Left lung (tissue), 10 donors: ENCODE results near the gene CHCHD6. TPM values are rescaled to one million over a fixed set of nuclear protein-coding genes. Genes with fewer than 3 reads are reported as not detected.

Experiments
- ATAC-seq: fragments of 200-7000 bp; cut with Tn5 transposase; one replicate; pipeline ENCODE4 v1.9.1; 2020; ENCODE audit warnings: moderate library complexity
- DNase-seq, 4 donors: peaks; one replicate each; pipeline ENCODE4 v3.0.0-alpha.2; 2013 to 2020
- H3K27ac ChIP-seq, 2 donors: fragments of 200-600 bp; sonication (generic) in 1 of 2; one replicate each; pipeline versions ENCODE4 v1.5.0 to v1.8.0; 2020 to 2021
- H3K27me3 ChIP-seq, 2 donors: fragments of 200-600 bp; sonication (generic) in 1 of 2; one replicate each; pipeline versions ENCODE4 v1.5.0 to v1.8.0; 2020 to 2021
- H3K36me3 ChIP-seq, 2 donors: fragments of 200-600 bp; sonication (generic) in 1 of 2; one replicate each; pipeline versions ENCODE4 v1.5.0 to v1.8.0; 2020 to 2021
- H3K4me1 ChIP-seq, 2 donors: fragments of 200-600 bp; one replicate each; pipeline ENCODE4 v1.8.0; 2021
- H3K4me3 ChIP-seq, 2 donors: fragments of 200-600 bp; sonication (generic) in 1 of 2; one replicate each; pipeline versions ENCODE4 v1.5.0 to v1.8.0; 2020 to 2021; ENCODE audit warnings: mild to moderate bottlenecking in 1 of 2
- H3K9me3 ChIP-seq, 2 donors: fragments of 200-600 bp; sonication (generic) in 1 of 2; one replicate each; pipeline versions ENCODE4 v1.5.0 to v1.8.0; 2020 to 2021
- intact Hi-C, 2 donors: fragments of 100-400 bp; cut with DNase I; formaldehyde crosslinking; loops; one replicate each; pipeline versions ENCODE4 v1.11.2 to v1.14.2; 2022
- polyA plus RNA-seq, 6 donors: library from polyadenylated mRNA; unstranded; fragments of 120-200 nt; gene quantifications; one replicate each; pipeline ENCODE4 v1.2.1, GENCODE V29; 2013; ENCODE audit not compliant: insufficient read length in 6 of 6
- total RNA-seq, 2 donors: library from RNA; stranded (reverse); fragmentation: NEBNext Ultra II Directional; extraction: Animal tissue kit (Norgen Biotek cat#: 25700); gene quantifications; one replicate each; pipeline ENCODE4 v1.2.1, GENCODE V29; 2021
- TF ChIP-seq, protein P1 (sequence below), 2 donors: fragments of 200-600 bp; sonication (generic) in 1 of 2; IDR thresholded peaks; one replicate each; pipeline versions ENCODE4 v1.5.0 to v1.8.0; 2021; ENCODE audit warnings: antibody characterized with exemption in 2 of 2
- donor health status: DM: no; HTN: yes; CAD: no.
- donor health status: DM: no; HTN: no; CAD: no.

The CHCHD6 gene
- total and polyA plus RNA-seq, 8 donors: 11.8 to 21.1 (median 18.4) TPM

DNA sequence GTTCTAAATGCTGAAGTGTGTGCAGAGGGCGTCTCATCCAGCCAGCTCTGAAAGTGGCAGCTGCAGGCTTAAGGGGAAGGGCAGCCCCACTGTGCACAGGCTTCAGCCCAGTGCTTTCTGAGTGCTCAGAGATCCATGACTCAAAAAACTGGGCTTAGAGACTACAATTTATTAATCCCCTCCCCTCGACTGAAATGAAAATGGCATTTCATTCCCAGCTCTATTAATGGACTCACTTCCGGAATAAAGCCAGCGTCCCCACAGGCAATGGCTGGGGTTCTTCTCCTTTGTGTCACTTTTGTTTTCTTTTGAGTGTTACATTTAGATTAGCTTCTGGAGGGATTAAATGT is 223.3 kb downstream of the CHCHD6 start:
- peak overlapping the region in 1 of 2 donors; percentile 46 for H3K27ac ChIP-seq

DNA sequence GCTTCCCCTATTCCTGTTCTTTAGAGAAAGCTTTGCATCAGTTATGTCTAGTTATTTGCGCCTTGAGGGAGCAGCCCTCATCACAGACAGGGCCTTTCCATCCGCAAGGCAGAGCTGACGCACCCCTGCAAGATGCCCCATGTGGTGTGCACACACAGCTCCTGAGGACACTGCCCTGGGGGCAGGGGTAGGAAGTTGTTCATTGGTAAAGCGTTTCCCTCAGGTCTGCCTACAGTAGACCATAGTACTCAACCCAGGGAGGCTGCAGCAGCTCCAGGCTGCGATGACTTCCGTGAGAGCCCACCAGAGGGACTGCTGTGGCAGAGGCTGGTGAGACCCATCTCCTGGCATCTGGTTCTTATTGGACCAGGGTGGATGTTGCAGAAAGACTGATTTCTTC is 223.8 kb downstream of the CHCHD6 start:
- intact Hi-C loops: no loop called here
- DNase-seq (no peak), ATAC-seq (no peak)
- Histone ChIP-seq H3K36me3 (no peaks in the 10 kb centered on the region), H3K4me3 (no peak overlapping the region), H3K9me3 (no peaks in the 10 kb centered on the region), H3K27me3 (peaks cover 0 to 6% of the 10 kb centered on the region in 2 donors), H3K27ac (no peak overlapping the region), H3K4me1 (peaks cover 24 to 51% of the 10 kb centered on the region in 2 donors)
- TF ChIP-seq, protein P1, sequence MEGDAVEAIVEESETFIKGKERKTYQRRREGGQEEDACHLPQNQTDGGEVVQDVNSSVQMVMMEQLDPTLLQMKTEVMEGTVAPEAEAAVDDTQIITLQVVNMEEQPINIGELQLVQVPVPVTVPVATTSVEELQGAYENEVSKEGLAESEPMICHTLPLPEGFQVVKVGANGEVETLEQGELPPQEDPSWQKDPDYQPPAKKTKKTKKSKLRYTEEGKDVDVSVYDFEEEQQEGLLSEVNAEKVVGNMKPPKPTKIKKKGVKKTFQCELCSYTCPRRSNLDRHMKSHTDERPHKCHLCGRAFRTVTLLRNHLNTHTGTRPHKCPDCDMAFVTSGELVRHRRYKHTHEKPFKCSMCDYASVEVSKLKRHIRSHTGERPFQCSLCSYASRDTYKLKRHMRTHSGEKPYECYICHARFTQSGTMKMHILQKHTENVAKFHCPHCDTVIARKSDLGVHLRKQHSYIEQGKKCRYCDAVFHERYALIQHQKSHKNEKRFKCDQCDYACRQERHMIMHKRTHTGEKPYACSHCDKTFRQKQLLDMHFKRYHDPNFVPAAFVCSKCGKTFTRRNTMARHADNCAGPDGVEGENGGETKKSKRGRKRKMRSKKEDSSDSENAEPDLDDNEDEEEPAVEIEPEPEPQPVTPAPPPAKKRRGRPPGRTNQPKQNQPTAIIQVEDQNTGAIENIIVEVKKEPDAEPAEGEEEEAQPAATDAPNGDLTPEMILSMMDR (IDR thresholded peaks at IDR 0.05): no peak

More for the DNA sequence above, 223.3 kb downstream of the CHCHD6 start:
- intact Hi-C loops: no loop called here
- DNase-seq: no peak
- Histone ChIP-seq H3K4me1 (peaks cover 24 to 47% of the 10 kb centered on the region in 2 donors), H3K4me3 (no peak overlapping the region), H3K36me3 (no peaks in the 10 kb centered on the region), H3K27me3 (peaks cover 0 to 6% of the 10 kb centered on the region in 2 donors), H3K9me3 (no peaks in the 10 kb centered on the region)
- TF ChIP-seq, protein P1 (IDR thresholded peaks at IDR 0.05): no peak
- ATAC-seq: no peak

DNA sequence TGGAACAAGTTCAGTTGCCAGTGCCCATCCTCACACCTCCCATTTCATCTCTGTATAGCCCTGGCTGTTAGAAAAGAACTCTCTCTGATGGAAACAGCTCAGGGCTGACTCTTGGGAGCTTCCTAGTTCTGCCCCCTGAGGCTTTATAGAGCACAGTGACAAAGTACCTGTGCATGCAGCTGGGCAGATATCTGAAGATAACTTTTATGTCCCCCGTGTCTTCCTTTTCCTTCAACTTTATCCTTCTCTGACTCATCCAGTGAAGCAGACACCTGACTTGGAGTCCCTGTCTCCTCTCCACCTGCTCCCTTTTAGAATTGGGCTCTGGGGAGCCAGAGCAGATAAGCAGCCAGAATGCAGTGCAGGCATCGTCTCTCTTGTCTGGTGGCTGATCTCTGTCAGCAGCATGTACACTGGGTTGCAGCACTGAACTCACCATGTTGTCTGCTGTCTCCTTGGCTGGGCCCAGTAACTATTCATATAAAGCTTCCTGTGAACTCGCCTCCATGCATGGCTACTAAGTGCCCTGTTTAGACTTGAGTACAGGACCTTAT is 225.0 kb downstream of the CHCHD6 start:
- Histone ChIP-seq H3K27me3 (peaks cover 0 to 6% of the 10 kb centered on the region in 2 donors), H3K36me3 (no peaks in the 10 kb centered on the region), H3K27ac (no peak overlapping the region), H3K4me1 (peaks cover 24 to 51% of the 10 kb centered on the region in 2 donors), H3K9me3 (no peaks in the 10 kb centered on the region), H3K4me3 (no peak overlapping the region)
- DNase-seq (no peak), ATAC-seq (no peak)
- intact Hi-C loops: no loop called here
- TF ChIP-seq, protein P1 (IDR thresholded peaks at IDR 0.05): no peak

DNA sequence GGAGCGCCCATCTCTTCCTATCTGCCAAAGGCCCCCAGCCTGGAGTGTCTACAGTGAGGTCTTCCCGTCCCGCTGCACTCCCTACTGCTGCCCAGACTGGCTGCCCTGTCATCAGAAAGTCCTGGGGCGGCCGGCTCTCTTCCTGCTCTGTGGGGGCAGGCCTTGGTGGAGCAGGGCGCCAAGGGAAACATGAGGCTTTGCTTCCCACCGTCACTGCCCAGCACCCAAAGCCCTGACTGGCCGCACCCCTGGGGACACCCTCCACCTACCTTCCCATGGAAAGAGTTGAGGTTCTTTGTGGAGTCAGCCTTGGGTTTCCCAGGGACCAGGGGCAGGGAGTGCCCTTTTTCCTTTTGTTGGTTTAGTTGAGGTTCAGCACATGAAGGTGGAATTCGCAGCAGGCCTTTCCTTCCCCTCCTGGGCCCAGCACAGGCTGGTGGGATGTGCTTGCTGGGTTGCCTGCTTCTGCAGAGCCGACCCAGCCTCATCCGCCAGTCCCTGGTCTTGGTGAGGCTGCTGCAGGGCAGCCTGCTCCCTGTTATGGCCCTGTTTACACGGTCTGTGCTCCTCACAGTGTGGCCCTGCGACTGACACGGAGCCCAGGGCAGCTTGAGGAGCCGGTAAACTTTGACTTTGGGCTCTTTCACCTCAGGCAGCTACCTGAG is 227.0 kb downstream of the CHCHD6 start:
- H3K27me3 ChIP-seq: peaks cover 0 to 6% of the 10 kb centered on the region in 2 donors
- no peaks in the 10 kb centered on the region for H3K9me3 ChIP-seq
- TF ChIP-seq, protein P1 (IDR thresholded peaks at IDR 0.05): no peak
- ATAC-seq (no peak), DNase-seq (no peak)
- H3K4me3 ChIP-seq: no peak overlapping the region
- intact Hi-C loops: no loop called here
- H3K27ac ChIP-seq: peak overlapping the region in 1 of 2 donors; percentile 48
- no peaks in the 10 kb centered on the region for H3K36me3 ChIP-seq
- H3K4me1 ChIP-seq: peaks cover 10 to 33% of the 10 kb centered on the region in 2 donors

DNA sequence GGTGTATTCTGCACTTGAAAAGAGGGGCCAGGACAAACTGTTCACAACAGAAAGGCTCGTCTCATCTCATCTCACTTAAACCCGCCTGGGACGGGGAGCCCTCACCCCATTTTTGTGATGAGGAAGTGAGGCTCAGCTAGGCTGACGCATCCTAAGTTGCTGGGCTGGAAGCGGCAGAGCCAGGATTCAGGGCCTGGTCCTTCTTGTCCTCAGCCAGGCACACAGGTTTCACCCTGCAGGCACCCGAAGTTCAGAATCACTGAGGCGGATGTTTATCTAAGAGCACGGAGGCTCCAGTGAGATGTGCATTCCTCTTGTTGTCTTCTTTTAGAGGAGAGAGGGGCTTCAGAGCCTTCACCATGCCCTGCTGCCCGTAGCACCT is 227.8 kb downstream of the CHCHD6 start:
- no peak overlapping the region for H3K4me3 ChIP-seq
- H3K36me3 ChIP-seq: no peaks in the 10 kb centered on the region
- peaks cover 7 to 27% of the 10 kb centered on the region in 2 donors for H3K4me1 ChIP-seq
- H3K9me3 ChIP-seq: no peaks in the 10 kb centered on the region
- DNase-seq: no peak
- TF ChIP-seq, protein P1 (IDR thresholded peaks at IDR 0.05): no peak
- H3K27me3 ChIP-seq: peaks cover 0 to 5% of the 10 kb centered on the region in 2 donors
- ATAC-seq: no peak
- peak overlapping the region in 1 of 2 donors; percentile 48 for H3K27ac ChIP-seq
- intact Hi-C loops: no loop called here
